Measurements from ENCODE around the gene SIRT2. TPM values are rescaled to one million over a fixed set of nuclear protein-coding genes. Genes with fewer than 3 reads are reported as not detected.

Gene SIRT2
- total and polyA plus RNA-seq, 2 of the 13 experiments (the other 11 are each of a cell fraction or from before 2014, with no cell fraction given): 22.3 to 26.1 TPM

DNA sequence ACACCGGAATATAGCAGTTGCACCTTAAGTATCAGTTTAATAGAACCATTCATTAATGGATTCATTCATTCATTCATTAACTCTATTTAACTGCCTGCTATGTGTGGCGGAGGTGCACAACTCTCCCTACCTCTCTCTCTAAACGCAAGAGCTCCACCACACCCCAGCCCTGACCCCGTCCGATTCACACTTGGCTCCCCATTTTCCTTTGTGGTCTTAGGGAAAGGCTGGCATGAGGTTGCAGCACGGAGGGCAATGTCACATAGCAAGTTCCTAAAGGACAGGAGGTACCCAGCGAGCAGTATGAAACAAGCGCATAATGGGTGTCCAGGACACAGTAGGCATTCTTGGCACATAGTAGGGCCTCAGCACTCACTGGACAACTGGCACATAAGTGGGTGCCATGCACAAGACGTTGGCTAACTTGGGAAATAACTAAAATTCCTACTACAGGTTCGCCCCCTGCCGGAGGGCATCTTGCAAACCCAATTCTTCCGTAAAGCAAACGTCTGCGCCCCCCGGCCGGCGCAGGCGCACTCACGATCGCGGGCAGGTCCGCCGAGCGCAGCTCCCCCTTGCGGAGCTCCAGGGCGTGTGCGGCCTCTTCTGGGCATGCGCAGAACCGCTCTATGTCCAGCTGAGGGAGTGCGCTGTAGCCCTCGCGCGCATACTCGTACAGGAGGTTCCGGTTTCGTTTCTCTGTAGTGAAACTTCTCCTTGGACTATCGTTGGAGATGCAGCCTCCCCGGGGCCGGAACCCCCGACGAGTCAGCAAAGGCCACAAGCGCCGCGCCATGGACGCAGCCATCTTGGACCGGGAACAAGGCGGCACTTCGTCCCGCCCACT, 30.7 kb upstream of the SIRT2 start, which contains the start of gene SARS2 (continued):
- TF ChIP-seq HNRNPK (IDR thresholded peaks at IDR 0.05; ENCODE audit: low read depth, low read length, poor library complexity, severe bottlenecking) (no peak), RBM39 (IDR thresholded peaks at IDR 0.05; ENCODE audit: low read depth, low read length, poor library complexity, severe bottlenecking) (no peak), ZNF24 (IDR thresholded peaks at IDR 0.05) (no peak), ONECUT2 (CRISPR knock-in tag; IDR thresholded peaks at IDR 0.05) (no peak), TAF1 (CRISPR knock-in tag; IDR thresholded peaks at IDR 0.05) (peak; percentile 89), ZNF777 (CRISPR knock-in tag; IDR thresholded peaks at IDR 0.05) (no peak; the same call in 1 of the 2 replicates), NBN (conservative IDR thresholded peaks at IDR 0.05) (no peak), KDM3A (CRISPR knock-in tag; IDR thresholded peaks at IDR 0.05; ENCODE audit: low read depth) (0 out of 2 replicates have a peak, but pooled peaks have one; percentile 12), NFE2L2 (IDR thresholded peaks at IDR 0.05; ENCODE audit: low read length) (no peak), TEAD3 (CRISPR knock-in tag; optimal IDR thresholded peaks at IDR 0.05; ENCODE audit: borderline replicate concordance) (peak; percentile 95), AGO1 (IDR thresholded peaks at IDR 0.05; ENCODE audit: low read depth, low read length, poor library complexity, severe bottlenecking) (peak; percentile 32)
- TF ChIP-seq, protein P1, sequence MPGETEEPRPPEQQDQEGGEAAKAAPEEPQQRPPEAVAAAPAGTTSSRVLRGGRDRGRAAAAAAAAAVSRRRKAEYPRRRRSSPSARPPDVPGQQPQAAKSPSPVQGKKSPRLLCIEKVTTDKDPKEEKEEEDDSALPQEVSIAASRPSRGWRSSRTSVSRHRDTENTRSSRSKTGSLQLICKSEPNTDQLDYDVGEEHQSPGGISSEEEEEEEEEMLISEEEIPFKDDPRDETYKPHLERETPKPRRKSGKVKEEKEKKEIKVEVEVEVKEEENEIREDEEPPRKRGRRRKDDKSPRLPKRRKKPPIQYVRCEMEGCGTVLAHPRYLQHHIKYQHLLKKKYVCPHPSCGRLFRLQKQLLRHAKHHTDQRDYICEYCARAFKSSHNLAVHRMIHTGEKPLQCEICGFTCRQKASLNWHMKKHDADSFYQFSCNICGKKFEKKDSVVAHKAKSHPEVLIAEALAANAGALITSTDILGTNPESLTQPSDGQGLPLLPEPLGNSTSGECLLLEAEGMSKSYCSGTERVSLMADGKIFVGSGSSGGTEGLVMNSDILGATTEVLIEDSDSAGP (CRISPR knock-in tag; IDR thresholded peaks at IDR 0.05; ENCODE audit: borderline replicate concordance): peak; percentile 86; the same call in 1 of the 2 replicates
- TF ChIP-seq, protein P2, sequence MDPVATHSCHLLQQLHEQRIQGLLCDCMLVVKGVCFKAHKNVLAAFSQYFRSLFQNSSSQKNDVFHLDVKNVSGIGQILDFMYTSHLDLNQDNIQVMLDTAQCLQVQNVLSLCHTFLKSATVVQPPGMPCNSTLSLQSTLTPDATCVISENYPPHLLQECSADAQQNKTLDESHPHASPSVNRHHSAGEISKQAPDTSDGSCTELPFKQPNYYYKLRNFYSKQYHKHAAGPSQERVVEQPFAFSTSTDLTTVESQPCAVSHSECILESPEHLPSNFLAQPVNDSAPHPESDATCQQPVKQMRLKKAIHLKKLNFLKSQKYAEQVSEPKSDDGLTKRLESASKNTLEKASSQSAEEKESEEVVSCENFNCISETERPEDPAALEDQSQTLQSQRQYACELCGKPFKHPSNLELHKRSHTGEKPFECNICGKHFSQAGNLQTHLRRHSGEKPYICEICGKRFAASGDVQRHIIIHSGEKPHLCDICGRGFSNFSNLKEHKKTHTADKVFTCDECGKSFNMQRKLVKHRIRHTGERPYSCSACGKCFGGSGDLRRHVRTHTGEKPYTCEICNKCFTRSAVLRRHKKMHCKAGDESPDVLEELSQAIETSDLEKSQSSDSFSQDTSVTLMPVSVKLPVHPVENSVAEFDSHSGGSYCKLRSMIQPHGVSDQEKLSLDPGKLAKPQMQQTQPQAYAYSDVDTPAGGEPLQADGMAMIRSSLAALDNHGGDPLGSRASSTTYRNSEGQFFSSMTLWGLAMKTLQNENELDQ (CRISPR knock-in tag; IDR thresholded peaks at IDR 0.05; ENCODE audit: borderline replicate concordance): no peak
- TF ChIP-seq, protein P3, sequence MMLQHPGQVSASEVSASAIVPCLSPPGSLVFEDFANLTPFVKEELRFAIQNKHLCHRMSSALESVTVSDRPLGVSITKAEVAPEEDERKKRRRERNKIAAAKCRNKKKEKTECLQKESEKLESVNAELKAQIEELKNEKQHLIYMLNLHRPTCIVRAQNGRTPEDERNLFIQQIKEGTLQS (CRISPR knock-in tag; IDR thresholded peaks at IDR 0.05): no peak; the same call in 1 of the 2 replicates
- TF ChIP-seq, protein P4, sequence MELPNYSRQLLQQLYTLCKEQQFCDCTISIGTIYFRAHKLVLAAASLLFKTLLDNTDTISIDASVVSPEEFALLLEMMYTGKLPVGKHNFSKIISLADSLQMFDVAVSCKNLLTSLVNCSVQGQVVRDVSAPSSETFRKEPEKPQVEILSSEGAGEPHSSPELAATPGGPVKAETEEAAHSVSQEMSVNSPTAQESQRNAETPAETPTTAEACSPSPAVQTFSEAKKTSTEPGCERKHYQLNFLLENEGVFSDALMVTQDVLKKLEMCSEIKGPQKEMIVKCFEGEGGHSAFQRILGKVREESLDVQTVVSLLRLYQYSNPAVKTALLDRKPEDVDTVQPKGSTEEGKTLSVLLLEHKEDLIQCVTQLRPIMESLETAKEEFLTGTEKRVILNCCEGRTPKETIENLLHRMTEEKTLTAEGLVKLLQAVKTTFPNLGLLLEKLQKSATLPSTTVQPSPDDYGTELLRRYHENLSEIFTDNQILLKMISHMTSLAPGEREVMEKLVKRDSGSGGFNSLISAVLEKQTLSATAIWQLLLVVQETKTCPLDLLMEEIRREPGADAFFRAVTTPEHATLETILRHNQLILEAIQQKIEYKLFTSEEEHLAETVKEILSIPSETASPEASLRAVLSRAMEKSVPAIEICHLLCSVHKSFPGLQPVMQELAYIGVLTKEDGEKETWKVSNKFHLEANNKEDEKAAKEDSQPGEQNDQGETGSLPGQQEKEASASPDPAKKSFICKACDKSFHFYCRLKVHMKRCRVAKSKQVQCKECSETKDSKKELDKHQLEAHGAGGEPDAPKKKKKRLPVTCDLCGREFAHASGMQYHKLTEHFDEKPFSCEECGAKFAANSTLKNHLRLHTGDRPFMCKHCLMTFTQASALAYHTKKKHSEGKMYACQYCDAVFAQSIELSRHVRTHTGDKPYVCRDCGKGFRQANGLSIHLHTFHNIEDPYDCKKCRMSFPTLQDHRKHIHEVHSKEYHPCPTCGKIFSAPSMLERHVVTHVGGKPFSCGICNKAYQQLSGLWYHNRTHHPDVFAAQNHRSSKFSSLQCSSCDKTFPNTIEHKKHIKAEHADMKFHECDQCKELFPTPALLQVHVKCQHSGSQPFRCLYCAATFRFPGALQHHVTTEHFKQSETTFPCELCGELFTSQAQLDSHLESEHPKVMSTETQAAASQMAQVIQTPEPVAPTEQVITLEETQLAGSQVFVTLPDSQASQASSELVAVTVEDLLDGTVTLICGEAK (IDR thresholded peaks at IDR 0.05): no peak
- TF ChIP-seq, protein P4 (CRISPR knock-in tag; IDR thresholded peaks at IDR 0.05): no peak

Measured in HepG2 (cell line).